ENCODE results near the gene NME4. TPM values are rescaled to one million over a fixed set of nuclear protein-coding genes. Genes with fewer than 3 reads are reported as not detected.
A peak's percentile ranks its signal among the peaks of the same experiment; 100 is the strongest.

Gene NME4
- total RNA-seq, 4 donors from 2014 or later: 25.3 to 29.9 (median 27.7) TPM

DNA sequence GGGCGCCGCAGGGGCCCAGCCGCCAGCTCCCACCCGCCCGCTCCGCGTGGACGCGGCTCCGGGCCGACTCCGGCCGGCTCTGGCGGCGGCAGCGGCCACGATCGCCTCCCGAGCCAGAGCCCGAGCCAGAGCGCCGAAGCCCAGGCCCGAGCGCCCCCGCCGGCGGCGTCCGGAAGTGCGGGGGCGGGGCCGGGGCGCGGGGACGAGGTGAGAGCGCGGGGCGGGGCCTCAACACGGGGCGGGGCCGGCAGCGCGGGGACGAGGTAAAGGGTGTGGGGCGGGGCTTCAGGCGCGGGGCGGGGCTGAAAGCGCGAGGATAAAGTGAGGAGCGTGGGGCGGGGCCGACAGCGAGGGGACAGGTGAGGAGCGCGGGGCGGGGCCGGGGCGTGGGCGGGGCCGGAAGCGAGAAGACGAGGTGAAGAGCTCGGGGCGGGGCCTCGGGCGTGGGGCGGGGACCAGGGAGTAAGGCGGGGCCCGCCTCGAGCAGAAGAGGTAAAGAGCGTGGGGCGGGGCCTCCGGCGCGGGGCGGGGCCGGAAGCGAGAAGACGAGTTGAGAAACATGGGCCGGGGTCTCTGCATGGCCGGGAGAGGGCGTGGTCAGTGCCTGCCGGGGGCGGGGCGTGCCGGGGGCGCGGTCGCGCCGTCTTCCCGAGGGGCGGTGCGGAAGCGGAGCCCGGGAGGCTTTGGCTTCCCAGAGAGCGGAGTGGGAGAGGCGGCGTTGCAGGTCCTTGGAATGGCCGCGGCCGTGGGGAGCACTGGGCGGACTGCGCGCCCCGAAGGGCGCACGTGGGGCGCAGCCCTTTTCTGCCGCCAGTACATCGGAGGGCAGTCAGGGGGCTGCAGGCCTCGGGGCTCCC is 44.2 kb upstream of the NME4 start, which contains the start of gene AXIN1:
Gene AXIN1 (minus strand): TSS at position 177 of the 857 bp plus-strand sequence. CDS start 5,698 bp downstream, outside the sequence.
- Histone ChIP-seq H3K27ac (peak within 1 kb of the TSS; percentile 64), H3K4me1 (peaks cover 33% of the 10 kb centered on the region), H3K9me3 (no peaks in the 10 kb centered on the region), H3K4me3 (peak within 1 kb of the TSS; percentile 90), H3K36me3 (no peaks in the 10 kb centered on the region), H3K27me3 (no peaks in the 10 kb centered on the region)
- WGBS: 3% methylated on average over 10 of the region's 113 CpGs
- DNase-seq (ENCODE audit: low spot score in 2 of 2): peak; percentile 100
- TF ChIP-seq POLR2A (IDR thresholded peaks at IDR 0.05) (peak in 1 of 2 donors; percentile 28), EP300 (IDR thresholded peaks at IDR 0.05) (no peak), POLR2AphosphoS5 (IDR thresholded peaks at IDR 0.05) (peak in 1 of 3 donors; percentile 24)
- TF ChIP-seq, protein P1, sequence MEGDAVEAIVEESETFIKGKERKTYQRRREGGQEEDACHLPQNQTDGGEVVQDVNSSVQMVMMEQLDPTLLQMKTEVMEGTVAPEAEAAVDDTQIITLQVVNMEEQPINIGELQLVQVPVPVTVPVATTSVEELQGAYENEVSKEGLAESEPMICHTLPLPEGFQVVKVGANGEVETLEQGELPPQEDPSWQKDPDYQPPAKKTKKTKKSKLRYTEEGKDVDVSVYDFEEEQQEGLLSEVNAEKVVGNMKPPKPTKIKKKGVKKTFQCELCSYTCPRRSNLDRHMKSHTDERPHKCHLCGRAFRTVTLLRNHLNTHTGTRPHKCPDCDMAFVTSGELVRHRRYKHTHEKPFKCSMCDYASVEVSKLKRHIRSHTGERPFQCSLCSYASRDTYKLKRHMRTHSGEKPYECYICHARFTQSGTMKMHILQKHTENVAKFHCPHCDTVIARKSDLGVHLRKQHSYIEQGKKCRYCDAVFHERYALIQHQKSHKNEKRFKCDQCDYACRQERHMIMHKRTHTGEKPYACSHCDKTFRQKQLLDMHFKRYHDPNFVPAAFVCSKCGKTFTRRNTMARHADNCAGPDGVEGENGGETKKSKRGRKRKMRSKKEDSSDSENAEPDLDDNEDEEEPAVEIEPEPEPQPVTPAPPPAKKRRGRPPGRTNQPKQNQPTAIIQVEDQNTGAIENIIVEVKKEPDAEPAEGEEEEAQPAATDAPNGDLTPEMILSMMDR (IDR thresholded peaks at IDR 0.05): peak; percentile 14 to 78

DNA sequence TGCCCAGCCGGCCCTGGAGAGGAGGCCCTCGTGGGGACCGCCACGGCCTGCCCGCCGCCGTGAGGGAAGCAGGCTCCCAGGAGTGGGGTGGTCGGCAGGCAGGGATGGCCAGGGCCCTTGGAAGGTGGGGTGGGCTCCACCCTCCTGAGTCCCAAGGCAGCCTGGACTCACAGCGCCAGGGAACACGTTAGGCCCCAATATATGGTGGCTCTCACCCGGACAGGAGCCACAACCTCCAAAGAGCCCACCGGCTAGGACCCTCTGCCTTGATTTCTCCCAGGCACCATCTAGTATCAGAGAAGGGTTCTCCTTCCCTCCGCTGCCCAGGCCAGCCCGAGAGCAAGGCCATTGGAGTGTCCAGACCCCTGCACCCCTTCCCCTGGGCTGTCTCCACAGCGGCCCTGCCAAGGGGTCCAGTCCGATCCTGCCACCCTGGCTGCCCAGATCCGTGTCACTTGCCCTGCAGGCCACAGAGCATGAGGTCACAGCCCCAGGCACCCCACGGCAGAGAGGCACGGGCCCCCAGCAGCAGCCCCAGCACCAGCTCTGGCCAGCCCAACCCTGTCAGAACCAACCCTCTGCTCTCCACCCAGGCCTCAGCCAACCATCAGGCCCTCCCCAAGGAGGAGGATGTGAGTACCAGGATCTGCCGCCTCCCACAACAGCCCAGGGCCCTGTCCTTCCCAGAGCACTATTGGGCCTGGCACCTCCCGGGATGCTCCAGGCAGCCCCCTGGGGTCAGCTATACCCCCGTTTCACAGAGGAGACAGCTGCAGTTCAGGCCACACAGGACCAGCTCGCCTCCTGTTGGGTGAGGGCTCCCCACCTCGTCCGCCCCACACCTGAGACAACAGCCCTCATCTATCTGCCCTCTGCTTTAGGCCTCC is 43.4 kb upstream of the NME4 start:
- Histone ChIP-seq H3K4me1 (peaks cover 28% of the 10 kb centered on the region), H3K36me3 (no peaks in the 10 kb centered on the region), H3K27ac (peak overlapping the region; percentile 51), H3K4me3 (peak overlapping the region; percentile 90), H3K9me3 (no peaks in the 10 kb centered on the region), H3K27me3 (no peaks in the 10 kb centered on the region)
- DNase-seq (ENCODE audit: low spot score in 2 of 2): peak; percentile 76 to 80
- WGBS: 87% methylated on average over 14 of the region's 25 CpGs
- TF ChIP-seq POLR2A (IDR thresholded peaks at IDR 0.05) (no peak), POLR2AphosphoS5 (IDR thresholded peaks at IDR 0.05) (no peak), EP300 (IDR thresholded peaks at IDR 0.05) (no peak)
- TF ChIP-seq, protein P1 (IDR thresholded peaks at IDR 0.05): no peak

DNA sequence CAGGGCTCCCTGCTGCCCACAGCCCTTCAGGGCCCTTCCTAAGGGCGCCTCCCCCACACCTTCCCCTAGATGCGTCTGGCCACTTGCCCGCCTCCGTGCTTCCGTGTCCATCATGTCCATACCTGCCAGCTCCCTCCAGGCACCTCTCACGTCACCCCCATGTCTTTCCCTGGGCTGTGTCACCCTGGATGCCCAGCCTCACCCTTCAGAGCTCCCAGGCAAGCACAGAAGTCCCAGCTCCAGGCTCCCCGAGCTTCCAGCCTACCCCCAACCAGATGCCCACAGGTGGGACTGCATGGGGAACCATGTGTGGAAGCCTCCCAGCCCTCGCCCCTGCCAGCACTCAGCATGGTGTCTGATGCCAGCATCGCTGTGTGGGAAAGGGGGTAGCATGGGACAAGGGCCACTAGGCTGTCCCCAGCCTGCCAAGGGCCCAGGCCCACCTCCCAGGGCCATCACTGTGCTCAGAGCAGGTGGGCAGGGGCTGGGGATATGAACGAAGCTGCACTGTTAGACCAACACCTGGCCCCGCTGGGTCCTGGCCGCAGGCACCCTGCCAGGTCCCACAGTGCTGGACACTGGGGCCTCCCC is 42.6 kb upstream of the NME4 start:
- H3K36me3 ChIP-seq: no peaks in the 10 kb centered on the region
- H3K4me3 ChIP-seq: no peak overlapping the region
- DNase-seq (ENCODE audit: low spot score in 2 of 2): peak in 1 of 2 donors; percentile 75
- no peaks in the 10 kb centered on the region for H3K27me3 ChIP-seq
- TF ChIP-seq POLR2AphosphoS5 (IDR thresholded peaks at IDR 0.05) (no peak), EP300 (IDR thresholded peaks at IDR 0.05) (no peak), POLR2A (IDR thresholded peaks at IDR 0.05) (no peak)
- TF ChIP-seq, protein P1 (IDR thresholded peaks at IDR 0.05): no peak
- 84% methylated on average over 10 of the region's 12 CpGs for WGBS
- no peaks in the 10 kb centered on the region for H3K9me3 ChIP-seq
- H3K4me1 ChIP-seq: peaks cover 28% of the 10 kb centered on the region
- H3K27ac ChIP-seq: no peak overlapping the region

DNA sequence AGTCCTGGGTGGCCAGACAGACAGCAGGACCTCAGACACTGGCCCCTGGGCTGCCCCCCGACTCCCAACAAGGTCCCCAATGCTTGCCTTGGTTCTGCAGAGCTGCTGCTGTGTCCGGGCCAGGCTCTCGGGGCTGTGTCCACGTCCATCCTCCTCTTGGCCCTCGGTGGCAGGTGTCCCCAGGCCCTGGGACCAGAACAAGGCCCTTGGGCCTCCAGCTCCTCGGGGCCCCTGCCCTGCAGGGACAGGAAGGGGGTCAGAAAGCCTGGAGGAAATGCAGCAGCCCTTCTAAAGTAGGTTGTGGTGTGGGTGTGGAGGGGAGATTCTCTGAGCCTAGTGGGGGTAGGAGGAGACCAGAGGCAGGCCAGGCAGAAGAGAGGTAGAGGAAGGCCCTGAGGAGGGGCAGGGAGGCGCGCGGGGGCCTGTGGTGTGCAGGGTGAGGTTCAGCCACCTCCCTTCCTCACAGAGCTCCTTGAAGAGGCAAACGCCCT is 42.0 kb upstream of the NME4 start:
- Histone ChIP-seq H3K27me3 (no peaks in the 10 kb centered on the region), H3K4me1 (peaks cover 28% of the 10 kb centered on the region), H3K4me3 (no peak overlapping the region), H3K27ac (no peak overlapping the region), H3K9me3 (no peaks in the 10 kb centered on the region), H3K36me3 (no peaks in the 10 kb centered on the region)
- no peak for TF ChIP-seq EP300 (IDR thresholded peaks at IDR 0.05)
- no peak for DNase-seq (ENCODE audit: low spot score in 2 of 2)
- WGBS: 71% methylated on average over 6 of the region's 10 CpGs

DNA sequence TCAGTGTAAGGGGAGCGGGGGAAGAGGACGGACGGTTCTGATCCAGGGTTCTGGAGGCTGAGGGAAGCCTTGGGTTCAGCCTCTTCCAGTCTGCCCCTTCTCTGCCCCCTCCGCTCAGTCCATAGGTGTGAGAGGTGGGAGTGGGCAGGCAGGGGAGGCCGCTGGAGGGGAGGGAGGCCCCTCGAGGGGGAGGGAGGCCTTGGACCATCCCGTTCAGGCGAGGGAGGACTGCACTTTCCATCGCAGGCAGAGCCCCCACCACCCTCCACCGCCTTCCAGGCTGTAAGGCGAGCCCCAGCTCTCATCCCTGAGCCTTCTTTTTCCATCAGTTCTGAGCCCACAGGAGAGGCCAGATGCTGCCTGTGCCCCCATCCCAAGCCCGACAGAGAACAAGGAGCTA is 40.3 kb upstream of the NME4 start:
- no peak overlapping the region for H3K27ac ChIP-seq
- H3K36me3 ChIP-seq: no peaks in the 10 kb centered on the region
- TF ChIP-seq POLR2AphosphoS5 (IDR thresholded peaks at IDR 0.05): no peak
- no peak for TF ChIP-seq POLR2A (IDR thresholded peaks at IDR 0.05)
- TF ChIP-seq EP300 (IDR thresholded peaks at IDR 0.05): no peak
- TF ChIP-seq, protein P1 (IDR thresholded peaks at IDR 0.05): no peak
- no peaks in the 10 kb centered on the region for H3K27me3 ChIP-seq
- no peak overlapping the region for H3K4me3 ChIP-seq
- H3K4me1 ChIP-seq: peaks cover 18% of the 10 kb centered on the region
- 76% methylated on average over 7 of the region's 12 CpGs for WGBS
- no peak for DNase-seq (ENCODE audit: low spot score in 2 of 2)
- H3K9me3 ChIP-seq: no peaks in the 10 kb centered on the region

All from suprapubic skin (tissue), 4 donors.